IMR-90 (cell line): ENCODE measurements around the gene PRKAG2. TPM values are rescaled to one million over a fixed set of nuclear protein-coding genes. Genes with fewer than 3 reads are reported as not detected.

Experiments
- ATAC-seq: fragments of 200-7000 bp; cut with Tn5 transposase; 2 replicates; pipeline ENCODE4 v1.9.1; 2020; ENCODE audit warnings: low read depth, mild to moderate bottlenecking, moderate library complexity
- BruUV-seq: library from RNA; stranded (reverse); fragments of 400-500 nt; replicated peaks from 2 replicates; lab custom pipeline; 2021; lab: Mats Ljungman, UMichigan
- CTCF ChIA-PET: fragments of 300-600 bp; formaldehyde crosslinking; extraction: SDS; loops from one replicate; lab custom pipeline; 2021; ENCODE audit warnings: antibody characterized with exemption; lab: Yijun Ruan, JAX
- POLR2A ChIA-PET: fragments of 300-600 bp; sonication (Branson Sonifier 250); formaldehyde crosslinking; loops from one replicate; lab custom pipeline; 2022; ENCODE audit warnings: antibody characterized with exemption; ENCODE audit not compliant: unreplicated experiment; lab: Charles Lee
- DNase-seq: peaks from one replicate; pipeline ENCODE4 v3.0.0; 2013
- H2AFZ ChIP-seq: replicated peaks from 2 replicates; pipeline ENCODE3; 2013; ENCODE audit warnings: low read length, mild to moderate bottlenecking; ENCODE audit not compliant: poor library complexity
- H2AK5ac ChIP-seq: 2 replicates; pipeline ENCODE4 v1.6.1; 2013; ENCODE audit warnings: low read depth, low read length, inconsistent platforms
- H2AK9ac ChIP-seq: replicated peaks from 2 replicates; pipeline ENCODE3; 2013; ENCODE audit warnings: mild to moderate bottlenecking, low read depth, low read length, moderate library complexity; ENCODE audit not compliant: poor library complexity
- H2BK120ac ChIP-seq: 2 replicates; pipeline ENCODE4 v1.6.1; 2013; ENCODE audit warnings: low read depth, low read length, inconsistent platforms
- H2BK15ac ChIP-seq: 3 replicates; pipeline ENCODE4 v1.6.1; 2013; ENCODE audit warnings: low read depth, low read length, inconsistent platforms
- H2BK20ac ChIP-seq: 2 replicates; pipeline ENCODE4 v1.6.1; 2013; ENCODE audit warnings: low read depth, mild to moderate bottlenecking, inconsistent platforms, low read length, moderate library complexity
- H2BK5ac ChIP-seq: 2 replicates; pipeline ENCODE4 v1.6.1; 2013; ENCODE audit warnings: mild to moderate bottlenecking, low read depth, low read length, inconsistent platforms; ENCODE audit not compliant: poor library complexity, severe bottlenecking
- H3K14ac ChIP-seq: replicated peaks from 2 replicates; pipeline ENCODE4 v1.6.1; 2013; ENCODE audit warnings: low read depth, low read length, inconsistent platforms
- H3K18ac ChIP-seq: 2 replicates; pipeline ENCODE4 v1.6.1; 2013; ENCODE audit warnings: low read depth, low read length, control low read depth
- H3K23ac ChIP-seq: 2 replicates; pipeline ENCODE4 v1.6.1; 2013; ENCODE audit warnings: low read depth, low read length, inconsistent platforms
- H3K27ac ChIP-seq: 2 replicates; pipeline ENCODE4 v1.5.1; 2013; ENCODE audit warnings: mild to moderate bottlenecking, control low read depth, low read length; ENCODE audit not compliant: insufficient read depth
- H3K27me3 ChIP-seq: 2 replicates; pipeline ENCODE4 v1.6.1; 2013; ENCODE audit warnings: low read length; ENCODE audit not compliant: control insufficient read depth, insufficient read depth
- H3K36me3 ChIP-seq: 2 replicates; pipeline ENCODE4 v1.6.1; 2013; ENCODE audit warnings: low read length, mixed read lengths; ENCODE audit not compliant: control insufficient read depth, insufficient read depth
- H3K4ac ChIP-seq: 2 replicates; pipeline ENCODE4 v1.6.1; 2013; ENCODE audit warnings: low read depth, low read length, inconsistent platforms
- H3K4me1 ChIP-seq: 2 replicates; pipeline ENCODE4 v1.6.1; 2013; ENCODE audit warnings: low read length, mixed read lengths; ENCODE audit not compliant: control insufficient read depth, insufficient read depth
- H3K4me2 ChIP-seq: 2 replicates; pipeline ENCODE4 v1.6.1; 2013; ENCODE audit warnings: low read depth, mild to moderate bottlenecking, control low read depth, low read length, moderate library complexity
- H3K4me3 ChIP-seq: 2 replicates; pipeline ENCODE4 v1.5.1; 2013; ENCODE audit warnings: low read depth, mild to moderate bottlenecking, control low read depth, low read length, moderate library complexity; ENCODE audit not compliant: insufficient read depth
- H3K56ac ChIP-seq: 2 replicates; pipeline ENCODE4 v1.6.1; 2013; ENCODE audit warnings: low read length, inconsistent platforms; ENCODE audit not compliant: insufficient read depth; ENCODE audit errors: extremely low read depth
- H3K79me1 ChIP-seq, 2 experiments: 2 replicates each; pipeline ENCODE4 v1.6.1; 2013; ENCODE audit warnings: low read length in 2 of 2, inconsistent platforms in 1 of 2, low read depth in 1 of 2
- H3K9ac ChIP-seq: 2 replicates; pipeline ENCODE4 v1.6.1; 2013; ENCODE audit warnings: low read depth, low read length, control low read depth
- H3K9me1 ChIP-seq: 2 replicates; pipeline ENCODE4 v1.6.1; 2013; ENCODE audit warnings: low read length, inconsistent platforms; ENCODE audit not compliant: insufficient read depth
- H3K9me3 ChIP-seq: 2 replicates; pipeline ENCODE4 v1.6.1; 2013; ENCODE audit warnings: low read length; ENCODE audit not compliant: control insufficient read depth, insufficient read depth
- H4K20me1 ChIP-seq: 2 replicates; pipeline ENCODE4 v1.6.1; 2013; ENCODE audit warnings: low read length, inconsistent platforms; ENCODE audit not compliant: insufficient read depth
- H4K5ac ChIP-seq: 2 replicates; pipeline ENCODE4 v1.6.1; 2013; ENCODE audit warnings: mild to moderate bottlenecking, low read depth, low read length, control low read depth
- H4K8ac ChIP-seq, 2 experiments: 2 replicates each; pipeline ENCODE4 v1.6.1; 2013; ENCODE audit warnings: low read depth in 2 of 2, low read length in 2 of 2, control low read depth in 1 of 2, inconsistent platforms in 1 of 2
- H4K91ac ChIP-seq: 2 replicates; pipeline ENCODE4 v1.6.1; 2013; ENCODE audit warnings: low read depth, low read length, inconsistent platforms; ENCODE audit not compliant: insufficient read depth
- BHLHE40 ChIP-seq: fragments of 150-350 bp; IDR thresholded peaks from 2 replicates; pipeline ENCODE4 v1.6.1; 2016; ENCODE audit warnings: mild to moderate bottlenecking, low read depth, low read length
- FOS ChIP-seq: fragments of 150-350 bp; IDR thresholded peaks from 2 replicates; pipeline ENCODE4 v1.6.1; 2016; ENCODE audit warnings: low read depth, low read length
- MAZ ChIP-seq: IDR thresholded peaks from 2 replicates; pipeline ENCODE4 v1.6.1; 2012; ENCODE audit warnings: low read depth, mild to moderate bottlenecking, low read length, improper control_type of control experiment, moderate library complexity, borderline replicate concordance
- POLR2A ChIP-seq: IDR thresholded peaks from 2 replicates; pipeline ENCODE4 v1.6.1; 2012; ENCODE audit warnings: mild to moderate bottlenecking, low read depth, low read length
- RAD21 ChIP-seq: IDR thresholded peaks from 2 replicates; pipeline ENCODE4 v1.6.1; 2012; ENCODE audit warnings: low read length, improper control_type of control experiment
- SMC3 ChIP-seq: fragments of 150-350 bp; IDR thresholded peaks from 2 replicates; pipeline ENCODE4 v1.6.1; 2016; ENCODE audit warnings: low read depth, mild to moderate bottlenecking, antibody characterized with exemption, low read length, moderate library complexity
- WGBS, 2 experiments: methylation state at CpG; one replicate each; pipeline versions ENCODE4 v1.1.5 to v1.1.7; 2013; ENCODE audit warnings: missing lambda C conversion rate in 2 of 2; ENCODE audit not compliant: insufficient read length in 1 of 2; ENCODE audit errors: extremely low coverage in 2 of 2; 5-methylcytosine and 5-hydroxymethylcytosine counted together
- dilution Hi-C: fragments of 300-500 bp; cut with HindIII; formaldehyde crosslinking; loops from one replicate; pipeline ENCODE4 v1.14.3; 2018; ENCODE audit warnings: low sequenced_read_pairs; ENCODE audit not compliant: unreplicated experiment
- in situ Hi-C: fragments of 300-500 bp; cut with MboI; formaldehyde crosslinking; loops from 3 replicates; pipeline ENCODE4 v1.14.3; 2019; ENCODE audit warnings: low sequenced_read_pairs, inconsistent platforms, mixed read lengths
- intact Hi-C: fragments of 100-400 bp; cut with micrococcal nuclease; formaldehyde crosslinking; loops from 2 replicates; pipeline ENCODE4 v1.10.0; 2022
- polyA plus RNA-seq, 3 experiments: library from polyadenylated mRNA; depleted of rRNA; stranded (reverse); fragments of >200 nt; gene quantifications; 2 replicates each; pipeline ENCODE4 v1.2.3, GENCODE V29; 2012; ENCODE audit warnings: low replicate concordance in 1 of 3
- total RNA-seq: library from RNA; depleted of rRNA; stranded (reverse); fragments of >200 nt; gene quantifications from 2 replicates; pipeline ENCODE4 v1.2.3, GENCODE V29; 2012
- TF ChIP-seq, protein P1 (sequence below): fragments of 150-350 bp; IDR thresholded peaks from 2 replicates; pipeline ENCODE4 v1.6.1; 2016; ENCODE audit warnings: low read depth, mild to moderate bottlenecking, low read length, moderate library complexity, borderline replicate concordance

PRKAG2 gene
- total and polyA plus RNA-seq, 2 of the 4 experiments (the other 2 are of a cell fraction), result 15.4 to 21.6 TPM

DNA sequence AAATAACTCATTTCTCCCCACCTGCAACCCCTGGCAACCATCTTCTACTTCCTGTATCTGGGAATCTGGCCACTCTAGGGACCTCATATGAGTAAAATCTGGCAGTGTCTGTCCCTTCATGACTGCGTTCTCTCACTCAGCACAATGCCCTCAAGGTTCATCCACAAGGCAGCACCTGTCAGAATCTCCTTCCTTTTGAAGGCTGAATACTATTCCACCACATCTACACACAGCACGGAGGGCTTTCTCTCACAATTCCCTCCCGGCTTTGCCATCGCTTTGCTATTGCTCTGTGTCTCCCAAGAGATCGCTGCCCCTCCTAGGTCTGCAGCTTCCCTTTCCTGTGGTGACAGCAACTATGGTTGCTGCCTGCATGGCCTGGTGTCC lies 182.5 kb downstream of the PRKAG2 start:
- BruUV-seq, result no TSS peak
- Histone ChIP-seq H2BK5ac (no peak overlapping the region), H3K9me3 (no peaks in the 10 kb centered on the region), H3K14ac (no peak overlapping the region), H3K4me3 (no peak overlapping the region), H2BK20ac (no peak overlapping the region), H3K9ac (no peak overlapping the region), H4K20me1 (peaks cover 5% of the 10 kb centered on the region; the same call in 1 of the 2 replicates), H2AK5ac (peak overlapping the region; percentile 53; the same call in 1 of the 2 replicates), H3K79me1 (peaks cover 0 to 5% of the 10 kb centered on the region in 2 experiments; a peak in 2 of 4 replicates), H3K4me2 (no peak overlapping the region), H3K36me3 (no peaks in the 10 kb centered on the region), H3K4ac (no peak overlapping the region; the same call in 1 of the 2 replicates), H3K56ac (no peak overlapping the region), H3K4me1 (peaks cover 14% of the 10 kb centered on the region), H3K27me3 (no peaks in the 10 kb centered on the region), H3K18ac (no peak overlapping the region), H2AFZ (no peak overlapping the region), H2BK120ac (no peak overlapping the region), H3K27ac (no peak overlapping the region), H3K9me1 (peaks cover 9% of the 10 kb centered on the region), H4K8ac (no peak overlapping the region), H2AK9ac (no peak overlapping the region), H4K91ac (no peak overlapping the region), H4K5ac (no peak overlapping the region), H3K23ac (no peak overlapping the region), H2BK15ac (no peak overlapping the region)
- dilution Hi-C loops (no loop called here), in situ Hi-C loops (no loop called here), intact Hi-C loops (no loop called here)
- CTCF ChIA-PET, result no interaction called here
- ATAC-seq (no peak), DNase-seq (no peak)
- TF ChIP-seq, protein P1, sequence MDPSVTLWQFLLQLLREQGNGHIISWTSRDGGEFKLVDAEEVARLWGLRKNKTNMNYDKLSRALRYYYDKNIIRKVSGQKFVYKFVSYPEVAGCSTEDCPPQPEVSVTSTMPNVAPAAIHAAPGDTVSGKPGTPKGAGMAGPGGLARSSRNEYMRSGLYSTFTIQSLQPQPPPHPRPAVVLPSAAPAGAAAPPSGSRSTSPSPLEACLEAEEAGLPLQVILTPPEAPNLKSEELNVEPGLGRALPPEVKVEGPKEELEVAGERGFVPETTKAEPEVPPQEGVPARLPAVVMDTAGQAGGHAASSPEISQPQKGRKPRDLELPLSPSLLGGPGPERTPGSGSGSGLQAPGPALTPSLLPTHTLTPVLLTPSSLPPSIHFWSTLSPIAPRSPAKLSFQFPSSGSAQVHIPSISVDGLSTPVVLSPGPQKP, result no peak
- TF ChIP-seq BHLHE40, result no peak
- TF ChIP-seq POLR2A, result no peak
- no peak for TF ChIP-seq FOS
- TF ChIP-seq SMC3, result no peak
- TF ChIP-seq MAZ, result no peak
- TF ChIP-seq RAD21, result no peak
- 79% methylated on average over 4 of the region's 5 CpGs; no CpG with 5 or more reads in 1 of the 2 experiments for WGBS, 2 experiments
- POLR2A ChIA-PET, result no interaction called here
